GM10266 (cell line): ENCODE results near the gene KRTAP27-1.

ENCODE experiments used
- DNase-seq: peaks from one replicate; pipeline ENCODE4 v3.0.0; 2012; ENCODE audit errors: extremely low spot score
- CTCF ChIP-seq: IDR thresholded peaks from 2 replicates; pipeline ENCODE4 v1.5.1; 2012; ENCODE audit warnings: mild to moderate bottlenecking, low read depth; ENCODE audit not compliant: control insufficient read depth, insufficient read depth; ENCODE audit errors: missing control alignments

Gene KRTAP27-1

GRCh38 chr21:30289215-30289614 lies 48.3 kb downstream of the KRTAP27-1 start, which contains the start of gene KRTAP25-1:
Gene KRTAP25-1, minus strand, starts transcription at chr21:30289514. Its CDS starts 24 bp downstream, at chr21:30289490.
- no peak for DNase-seq
- no peak for TF ChIP-seq CTCF
